Type B pancreatic cell (in vitro differentiated cells): ENCODE data around the gene MCC. TPM values are rescaled to one million over a fixed set of nuclear protein-coding genes. Genes with fewer than 3 reads are reported as not detected.

Experiments used
- DNase-seq: peaks from one replicate; pipeline ENCODE4 v3.0.0; 2021; ENCODE audit warnings: mixed read lengths; ENCODE audit not compliant: unreplicated experiment; ENCODE audit errors: extremely low spot score
- H3K27ac Mint-ChIP-seq: 2 replicates; pipeline ENCODE4 v1.8.0; 2021; ENCODE audit warnings: mild to moderate bottlenecking, mixed read lengths
- H3K27me3 Mint-ChIP-seq: 2 replicates; pipeline ENCODE4 v1.8.0; 2021; ENCODE audit warnings: mixed read lengths
- H3K36me3 Mint-ChIP-seq: 2 replicates; pipeline ENCODE4 v1.8.0; 2021; ENCODE audit warnings: mixed read lengths
- H3K4me1 Mint-ChIP-seq: one replicate; pipeline ENCODE4 v1.8.0; 2021; ENCODE audit warnings: mixed read lengths; ENCODE audit not compliant: unreplicated experiment
- H3K4me3 Mint-ChIP-seq: 2 replicates; pipeline ENCODE4 v1.8.0; 2021; ENCODE audit warnings: mild to moderate bottlenecking, mixed read lengths
- H3K9me3 Mint-ChIP-seq: 2 replicates; pipeline ENCODE4 v1.8.0; 2021; ENCODE audit warnings: mixed read lengths
- CTCF ChIP-seq: fragments of 200-600 bp; sonication (generic); conservative IDR thresholded peaks from 2 replicates; pipeline ENCODE4 v1.5.0; 2021; ENCODE audit warnings: antibody characterized with exemption, mild to moderate bottlenecking
- total RNA-seq: library from RNA; stranded (reverse); gene quantifications from 2 replicates; pipeline ENCODE4 v1.2.1, GENCODE V29; 2021; ENCODE audit warnings: low replicate concordance

Gene MCC
- total RNA-seq, 1 donor from 2014 or later: 24.0 TPM

GRCh38 chr5:113059232-113060040 is 428.8 kb downstream of the MCC start:
- Mint-ChIP-seq H3K27ac (peak overlapping the region; percentile 82), H3K9me3 (no peaks in the 10 kb centered on the region), H3K4me3 (peak overlapping the region; percentile 73), H3K36me3 (no peaks in the 10 kb centered on the region), H3K4me1 (peaks cover 40% of the 10 kb centered on the region), H3K27me3 (no peaks in the 10 kb centered on the region)
- TF ChIP-seq CTCF: no peak
- DNase-seq: no peak

- peak overlapping the region; percentile 73 for H3K4me3 Mint-ChIP-seq
- H3K27ac Mint-ChIP-seq: peak overlapping the region; percentile 82
- H3K4me1 Mint-ChIP-seq: peaks cover 40% of the 10 kb centered on the region
- no peaks in the 10 kb centered on the region for H3K9me3 Mint-ChIP-seq
- H3K36me3 Mint-ChIP-seq: peaks cover 3% of the 10 kb centered on the region
- DNase-seq: no peak
- no peaks in the 10 kb centered on the region for H3K27me3 Mint-ChIP-seq
- no peak for TF ChIP-seq CTCF
Measured at GRCh38 chr5:113058706-113059226, 429.5 kb downstream of the MCC start.

GRCh38 chr5:113058269-113058668 is 430.0 kb downstream of the MCC start:
- Mint-ChIP-seq H3K4me1 (peaks cover 40% of the 10 kb centered on the region), H3K36me3 (peaks cover 3% of the 10 kb centered on the region), H3K27me3 (no peaks in the 10 kb centered on the region), H3K9me3 (no peaks in the 10 kb centered on the region), H3K4me3 (no peak overlapping the region), H3K27ac (no peak overlapping the region)
- no peak for DNase-seq
- TF ChIP-seq CTCF: no peak

GRCh38 chr5:113057557-113057984 is 430.7 kb downstream of the MCC start:
- no peak for TF ChIP-seq CTCF
- peaks cover 3% of the 10 kb centered on the region for H3K36me3 Mint-ChIP-seq
- H3K27ac Mint-ChIP-seq: no peak overlapping the region
- no peaks in the 10 kb centered on the region for H3K9me3 Mint-ChIP-seq
- no peaks in the 10 kb centered on the region for H3K27me3 Mint-ChIP-seq
- H3K4me3 Mint-ChIP-seq: no peak overlapping the region
- no peak for DNase-seq
- peaks cover 40% of the 10 kb centered on the region for H3K4me1 Mint-ChIP-seq

- Mint-ChIP-seq H3K4me3 (no peak overlapping the region), H3K27me3 (no peaks in the 10 kb centered on the region), H3K9me3 (no peaks in the 10 kb centered on the region), H3K4me1 (peaks cover 34% of the 10 kb centered on the region), H3K36me3 (peaks cover 3% of the 10 kb centered on the region), H3K27ac (no peak overlapping the region)
- no peak for DNase-seq
- TF ChIP-seq CTCF: no peak
Measured at GRCh38 chr5:113056988-113057387, 431.3 kb downstream of the MCC start.
